ENCODE results near the gene ADAR. TPM values are rescaled to one million over a fixed set of nuclear protein-coding genes. Genes with fewer than 3 reads are reported as not detected.
A peak's percentile ranks its signal among the peaks of the same experiment; 100 is the strongest.

Gene ADAR
- polyA plus RNA-seq, 1 donor (not counting 4 experiments of a cell fraction or from before 2014, with no cell fraction given): 148 TPM

- dilution Hi-C loops (cut with MboI; ENCODE audit: extremely low pct_ligation_motif_present, low sequenced_read_pairs): no loop called here
- FAIRE-seq: no peak
- H3K9me1 ChIP-seq (ENCODE audit: control insufficient read depth, extremely low read depth, insufficient read depth, low read length): no peaks in the 10 kb centered on the region
- no peaks in the 10 kb centered on the region for H3K9me3 ChIP-seq (ENCODE audit: control insufficient read depth, low read depth, low read length)
- peak overlapping the region; percentile 84 for H3K27ac ChIP-seq (ENCODE audit: control insufficient read depth, insufficient read depth, low read length)
- H3K9ac ChIP-seq (ENCODE audit: control insufficient read depth, extremely low read depth, insufficient read depth, low read length): peak overlapping the region; percentile 82
- peaks cover 12 to 17% of the 10 kb centered on the region in 2 experiments for H3K36me3 ChIP-seq (ENCODE audit: control insufficient read depth in 2 of 2, extremely low read depth in 1 of 2, insufficient read depth in 2 of 2, low read length in 2 of 2)
- H4K20me1 ChIP-seq (ENCODE audit: control insufficient read depth, extremely low read depth, insufficient read depth, low read length): peaks cover 2% of the 10 kb centered on the region
- TF ChIP-seq EZH2 (IDR thresholded peaks at IDR 0.05; ENCODE audit: low read length): no peak
- no peak for TF ChIP-seq CTCF (optimal IDR thresholded peaks at IDR 0.05 in 1 of 3, IDR thresholded peaks at IDR 0.05 in 1 of 3, conservative IDR thresholded peaks at IDR 0.05 in 1 of 3; ENCODE audit: extremely low read depth in 1 of 3, insufficient read depth in 2 of 3, low read length in 3 of 3)
- peaks cover 23% of the 10 kb centered on the region for H3K4me1 ChIP-seq (ENCODE audit: control insufficient read depth, extremely low read depth, insufficient read depth, low read length)
- peak overlapping the region; percentile 60 for H2AFZ ChIP-seq (ENCODE audit: control insufficient read depth, low read length)
- peak; percentile 96 for DNase-seq (ENCODE audit: low read depth, low spot score)
- peak overlapping the region; percentile 91 for H3K4me2 ChIP-seq (ENCODE audit: control insufficient read depth, extremely low read depth, insufficient read depth, low read depth, low read length)
- H3K4me3 ChIP-seq (ENCODE audit: control insufficient read depth in 2 of 3, extremely low read depth in 1 of 3, insufficient read depth in 2 of 3, low read depth in 1 of 3, low read length in 3 of 3): peak overlapping the region; percentile 76 to 80 (median 79)
- H3K79me2 ChIP-seq (ENCODE audit: control insufficient read depth, insufficient read depth, low read length): peaks cover 28% of the 10 kb centered on the region
- H3K27me3 ChIP-seq (ENCODE audit: control insufficient read depth, extremely low read depth, insufficient read depth, low read length): no peaks in the 10 kb centered on the region
These were observed 49.1 kb downstream of the ADAR start for GRCh38 chr1:154558720-154559465.

GRCh38 chr1:154557939-154558719, 49.9 kb downstream of the ADAR start, which contains the start of gene UBE2Q1:
Gene UBE2Q1, minus strand, starts transcription at chr1:154558662. Its CDS starts 109 bp downstream, at chr1:154558553.
- no peak for FAIRE-seq

More at GRCh38 chr1:154557939-154558719, 49.9 kb downstream of the ADAR start, which contains the start of gene UBE2Q1:
- Histone ChIP-seq H3K36me3 (ENCODE audit: control insufficient read depth in 2 of 2, extremely low read depth in 1 of 2, insufficient read depth in 2 of 2, low read length in 2 of 2) (peaks cover 14 to 25% of the 10 kb centered on the region in 2 experiments), H3K9me1 (ENCODE audit: control insufficient read depth, extremely low read depth, insufficient read depth, low read length) (no peaks in the 10 kb centered on the region), H3K4me3 (ENCODE audit: control insufficient read depth in 2 of 3, extremely low read depth in 1 of 3, insufficient read depth in 2 of 3, low read depth in 1 of 3, low read length in 3 of 3) (peak within 1 kb of the TSS; percentile 76 to 80 (median 79)), H3K27me3 (ENCODE audit: control insufficient read depth, extremely low read depth, insufficient read depth, low read length) (no peaks in the 10 kb centered on the region), H3K4me1 (ENCODE audit: control insufficient read depth, extremely low read depth, insufficient read depth, low read length) (peaks cover 23% of the 10 kb centered on the region), H4K20me1 (ENCODE audit: control insufficient read depth, extremely low read depth, insufficient read depth, low read length) (peaks cover 2% of the 10 kb centered on the region), H3K9ac (ENCODE audit: control insufficient read depth, extremely low read depth, insufficient read depth, low read length) (peak within 1 kb of the TSS; percentile 82), H3K9me3 (ENCODE audit: control insufficient read depth, low read depth, low read length) (no peaks in the 10 kb centered on the region), H2AFZ (ENCODE audit: control insufficient read depth, low read length) (peak within 1 kb of the TSS; percentile 60), H3K4me2 (ENCODE audit: control insufficient read depth, extremely low read depth, insufficient read depth, low read depth, low read length) (peak within 1 kb of the TSS; percentile 91), H3K79me2 (ENCODE audit: control insufficient read depth, insufficient read depth, low read length) (peaks cover 28% of the 10 kb centered on the region), H3K27ac (ENCODE audit: control insufficient read depth, insufficient read depth, low read length) (peak within 1 kb of the TSS; percentile 84)
- dilution Hi-C loops (cut with MboI; ENCODE audit: extremely low pct_ligation_motif_present, low sequenced_read_pairs): no loop called here
- TF ChIP-seq CTCF (optimal IDR thresholded peaks at IDR 0.05 in 1 of 3, IDR thresholded peaks at IDR 0.05 in 1 of 3, conservative IDR thresholded peaks at IDR 0.05 in 1 of 3; ENCODE audit: extremely low read depth in 1 of 3, insufficient read depth in 2 of 3, low read length in 3 of 3): no peak
- TF ChIP-seq EZH2 (IDR thresholded peaks at IDR 0.05; ENCODE audit: low read length): no peak
- DNase-seq (ENCODE audit: low read depth, low spot score): no peak
